Fibroblast of skin of right biceps (primary cell): ENCODE measurements around the gene CNRIP1.
"Not testable (repeated sequence)": the region's sequence is repeated elsewhere in the genome, so short reads cannot be mapped to it uniquely, and the experiment has no call there.

Experiments
- DNase-seq: peaks from one replicate; pipeline ENCODE4 v3.0.0-alpha.2; 2013

CNRIP1 gene, protein sequence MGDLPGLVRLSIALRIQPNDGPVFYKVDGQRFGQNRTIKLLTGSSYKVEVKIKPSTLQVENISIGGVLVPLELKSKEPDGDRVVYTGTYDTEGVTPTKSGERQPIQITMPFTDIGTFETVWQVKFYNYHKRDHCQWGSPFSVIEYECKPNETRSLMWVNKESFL

GRCh38 chr2:68319398-68320117, at the start of gene CNRIP1:
TSS of gene CNRIP1 (minus strand) at chr2:68319949. CDS start at chr2:68319400, 549 bp downstream.
- peak; percentile 85 for DNase-seq

GRCh38 chr2:68369337-68369734, 49.6 kb upstream of the CNRIP1 start:
- DNase-seq, result no peak

DNA sequence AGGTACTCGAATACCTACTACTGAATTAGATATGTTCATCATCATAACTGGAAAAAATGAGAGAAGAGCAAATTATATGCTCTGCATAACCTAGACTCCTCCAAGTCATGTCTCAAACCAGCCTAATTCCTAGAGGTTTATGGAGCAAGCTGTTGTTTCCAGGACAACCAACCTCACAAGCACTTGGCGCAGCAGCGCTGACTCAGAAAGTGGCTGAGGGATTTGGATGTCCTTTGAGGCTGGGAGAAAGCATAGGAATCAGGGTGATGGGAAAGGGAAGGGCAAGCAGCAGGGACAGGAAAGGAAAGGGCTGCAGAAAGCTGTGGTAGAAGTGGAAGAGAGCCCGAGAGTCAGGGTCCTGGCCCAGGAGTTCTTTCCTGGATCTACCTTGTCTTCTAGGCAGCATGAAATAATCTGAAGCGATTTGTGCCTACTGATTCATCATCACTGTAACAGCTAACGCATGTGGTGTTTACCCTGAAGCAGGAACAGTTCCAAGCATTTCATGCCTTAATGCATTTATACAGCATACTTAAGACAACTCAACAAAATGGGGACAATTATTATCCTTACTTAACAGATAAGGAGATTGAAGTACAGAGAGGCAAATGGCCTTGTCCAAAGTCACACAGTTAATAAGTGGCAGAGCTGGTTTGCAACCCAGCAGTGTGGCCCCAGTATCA, 49.0 kb upstream of the CNRIP1 start:
- peak; percentile 58 for DNase-seq

- no peak for DNase-seq
These were observed 48.4 kb upstream of the CNRIP1 start for GRCh38 chr2:68367953-68368653.

GRCh38 chr2:68366083-68366560, 46.4 kb upstream of the CNRIP1 start:
- DNase-seq, result no peak

DNA sequence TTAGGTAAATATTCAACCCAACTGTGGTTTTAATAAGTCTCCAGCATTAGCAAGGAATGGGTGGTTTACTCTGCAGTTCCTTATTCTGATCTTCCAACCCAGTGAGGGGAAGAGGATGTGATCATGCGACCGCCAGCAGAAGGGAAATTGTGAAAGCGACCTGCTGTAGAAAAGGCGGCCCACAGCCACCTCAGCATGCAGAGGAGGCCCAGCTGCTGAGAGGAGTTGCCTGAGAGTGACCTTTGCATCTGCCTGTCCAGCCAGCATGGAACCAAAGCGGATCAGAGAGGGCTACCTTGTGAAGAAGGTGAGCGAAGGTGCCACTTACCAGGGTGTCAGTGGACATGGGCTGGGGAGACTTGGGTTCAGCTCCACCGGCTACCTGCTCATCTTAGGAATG, 45.3 kb upstream of the CNRIP1 start, which contains the start of gene PLEK:
PLEK (plus strand) TSS at position 196 of the 400 bp plus-strand sequence; CDS start at position 266, 70 bp downstream.
- DNase-seq, result no peak

DNA sequence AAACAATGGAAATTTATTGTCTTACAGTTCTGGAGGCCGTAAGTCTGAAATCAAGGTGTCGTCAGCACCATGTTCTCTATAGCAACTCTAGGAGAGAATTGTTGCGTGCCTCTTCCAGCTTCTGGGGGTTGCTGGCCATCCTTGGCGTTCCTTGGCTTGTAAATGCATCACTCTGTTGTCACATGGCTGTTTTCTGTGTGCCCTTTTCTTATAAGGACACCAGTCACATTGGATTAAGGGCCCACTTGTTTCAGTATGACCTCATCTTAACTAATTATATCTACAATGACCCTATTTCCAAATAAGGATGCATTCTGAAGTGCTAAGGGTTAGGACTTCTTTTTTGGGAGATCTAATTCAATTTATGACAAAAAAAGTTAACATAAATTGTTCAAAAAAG, 44.0 kb upstream of the CNRIP1 start:
- no peak for DNase-seq

DNA sequence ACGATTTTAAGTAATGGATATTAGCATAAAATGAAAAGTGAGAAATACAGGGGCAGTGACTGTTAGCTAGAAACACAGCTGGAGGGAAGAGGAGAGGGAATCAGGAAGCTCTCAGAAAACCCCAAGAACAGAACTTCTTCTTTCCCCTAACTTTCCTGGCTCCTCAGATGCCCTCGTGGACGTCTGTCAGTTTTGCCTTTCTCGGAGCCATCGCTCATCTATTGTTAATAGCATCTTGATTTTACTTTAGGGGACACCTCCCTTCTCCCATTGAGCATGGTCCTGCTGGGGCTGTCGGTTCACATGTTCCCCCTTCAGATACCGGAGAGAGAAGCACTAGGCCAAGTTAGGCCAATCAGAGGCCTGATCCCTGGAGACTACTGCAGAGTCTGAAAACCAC, 43.0 kb upstream of the CNRIP1 start:
- DNase-seq, result no peak

GRCh38 chr2:68362069-68362468, 42.3 kb upstream of the CNRIP1 start:
- peak; percentile 52 for DNase-seq

DNA sequence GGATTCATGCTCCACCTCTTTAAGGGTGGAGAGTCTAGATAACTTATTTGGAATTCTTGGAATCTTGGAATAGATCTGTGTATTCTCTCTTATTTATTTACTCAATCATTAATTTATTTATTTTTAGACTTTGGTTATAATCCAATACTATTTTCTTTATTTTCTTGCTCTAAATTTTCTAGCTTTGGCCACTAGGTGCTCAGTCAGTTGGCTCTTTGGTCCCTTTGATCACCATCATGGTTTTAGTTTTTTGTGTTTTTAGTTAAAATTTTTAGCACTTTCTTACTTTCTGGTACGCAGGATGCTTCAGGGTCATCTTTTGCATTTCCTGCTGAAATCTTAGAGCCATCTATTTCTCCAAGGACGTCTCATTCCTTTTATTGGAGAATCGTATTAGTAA, 40.1 kb upstream of the CNRIP1 start:
- DNase-seq, result no peak

DNA sequence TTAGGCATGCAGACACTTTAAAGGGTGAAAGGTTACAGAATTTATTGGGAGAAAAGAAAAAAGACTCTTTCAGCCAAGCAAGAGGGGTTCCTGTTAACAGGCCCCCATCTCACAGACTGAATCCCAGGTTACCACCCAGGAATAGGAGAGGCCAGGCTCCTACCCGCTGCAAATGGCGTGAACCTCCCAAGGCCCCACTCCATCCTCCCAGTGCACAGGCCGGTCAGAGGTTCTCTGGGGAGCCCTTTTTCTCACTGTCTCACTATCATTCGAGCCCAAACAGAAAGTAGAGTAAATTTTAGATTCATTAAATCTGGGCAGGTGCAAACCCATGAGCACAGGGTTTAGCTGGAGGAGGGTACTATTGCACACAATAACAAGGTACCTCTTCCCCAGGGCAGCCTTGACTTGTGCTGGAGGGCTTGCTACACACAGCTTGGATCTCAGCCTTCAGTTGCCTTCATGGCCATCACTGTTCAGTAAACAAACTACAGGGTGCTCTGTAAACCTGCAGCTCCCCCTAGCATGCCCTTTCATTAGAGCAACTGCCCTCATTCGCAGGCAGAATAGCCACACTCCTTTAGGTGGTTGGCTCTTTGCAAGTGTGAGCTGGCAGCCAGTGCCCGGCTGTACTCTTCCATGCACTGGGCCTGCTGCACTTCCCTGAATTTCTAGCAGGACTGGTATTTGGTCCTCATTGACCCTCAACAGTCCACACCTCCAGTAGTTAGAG, 38.0 kb upstream of the CNRIP1 start:
- DNase-seq, result peak; percentile 28

GRCh38 chr2:68356599-68357239, 37.0 kb upstream of the CNRIP1 start:
- no peak for DNase-seq

DNA sequence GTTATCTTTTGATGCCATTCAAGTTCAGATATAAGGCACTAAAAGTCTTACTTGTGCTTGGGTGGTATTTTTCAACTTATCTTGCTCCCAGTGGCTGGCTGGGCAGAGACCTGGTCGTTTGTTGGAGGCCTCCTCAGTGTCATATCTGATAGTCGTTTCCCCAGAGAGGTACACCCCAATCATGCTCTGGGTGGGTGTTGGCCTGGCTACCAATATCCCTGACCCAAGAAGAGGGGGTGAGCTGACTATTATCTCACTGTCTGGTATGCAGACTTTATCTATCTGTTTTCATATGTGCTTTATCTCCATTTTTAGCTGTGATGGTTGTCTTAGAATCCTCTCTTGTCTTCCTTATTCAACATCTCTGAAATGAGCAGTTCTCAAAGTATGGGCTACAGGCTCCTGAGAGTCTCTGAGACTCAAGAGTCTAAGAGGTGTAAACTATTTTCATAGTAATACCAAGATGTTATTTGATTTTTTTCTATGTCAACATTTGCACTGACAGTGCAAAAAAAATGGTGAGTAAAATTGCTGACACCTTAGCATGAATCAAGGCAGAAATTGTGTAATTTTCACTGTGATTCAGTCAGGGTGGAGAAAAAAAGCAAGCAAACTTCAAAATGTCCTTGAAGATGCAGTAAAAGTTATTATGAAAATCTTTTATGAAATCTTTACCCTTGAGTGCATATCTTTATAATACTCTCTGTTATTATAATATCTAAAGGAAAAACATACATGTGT, 33.1 kb upstream of the CNRIP1 start:
- peak; percentile 7 for DNase-seq

GRCh38 chr2:68351997-68352396, 32.2 kb upstream of the CNRIP1 start:
- no peak for DNase-seq

- DNase-seq, result not testable (repeated sequence)
These were observed 29.3 kb upstream of the CNRIP1 start for GRCh38 chr2:68349091-68349490.

DNA sequence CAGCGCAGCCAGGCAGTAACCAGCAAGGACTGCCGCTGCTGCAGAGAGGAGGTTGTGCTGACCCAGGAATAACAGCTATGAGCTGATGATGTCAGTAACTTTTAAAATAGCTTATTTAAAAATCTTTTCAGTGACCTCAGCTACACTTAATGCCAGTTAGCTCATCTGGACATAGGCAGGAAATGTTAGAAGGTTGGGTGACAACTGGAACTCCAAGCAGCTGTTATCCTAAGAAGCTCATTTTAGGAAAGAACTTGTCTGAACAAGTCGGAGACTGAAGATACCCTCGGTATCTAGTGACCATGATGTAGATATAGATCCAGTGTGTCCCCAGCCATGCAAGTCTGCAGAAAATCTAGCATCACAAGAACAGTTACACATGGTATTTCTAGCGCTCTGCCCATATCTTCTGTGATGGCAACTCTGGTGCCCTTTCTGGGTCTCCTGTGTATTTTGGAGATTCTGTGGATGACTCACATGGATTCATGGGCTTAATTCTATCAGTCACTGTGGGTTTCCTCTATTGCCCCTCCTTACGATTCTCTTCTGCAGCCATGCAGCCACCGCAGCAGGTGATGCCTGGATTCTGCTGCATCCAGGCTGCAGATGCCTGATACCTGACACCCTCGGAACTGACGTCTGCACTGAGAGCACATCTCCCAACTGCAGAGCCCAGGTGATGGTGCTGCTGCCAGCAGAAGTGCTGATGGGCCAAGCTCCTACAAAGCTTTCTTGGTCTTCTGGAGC, 25.6 kb upstream of the CNRIP1 start:
- DNase-seq, result no peak

GRCh38 chr2:68344031-68344430, 24.3 kb upstream of the CNRIP1 start:
- DNase-seq, result no peak

DNA sequence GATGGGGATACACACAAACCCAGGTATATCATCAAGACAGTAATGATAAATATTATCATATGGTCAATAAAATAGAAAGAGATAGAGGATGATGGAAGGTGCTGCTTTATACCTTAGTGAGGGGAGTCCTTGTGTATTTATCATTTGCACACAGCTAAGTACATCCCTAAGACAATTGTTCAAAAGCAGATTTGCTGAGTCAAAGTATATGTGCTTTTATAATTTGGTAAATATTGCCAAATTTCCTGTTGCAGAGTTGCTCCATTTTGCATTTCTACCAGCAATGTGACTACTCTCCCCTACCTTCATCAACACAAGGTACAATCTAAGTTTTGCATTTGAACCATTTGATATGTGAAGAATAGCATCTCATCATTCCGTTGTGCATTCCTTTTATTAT, 22.7 kb upstream of the CNRIP1 start:
- no peak for DNase-seq

DNA sequence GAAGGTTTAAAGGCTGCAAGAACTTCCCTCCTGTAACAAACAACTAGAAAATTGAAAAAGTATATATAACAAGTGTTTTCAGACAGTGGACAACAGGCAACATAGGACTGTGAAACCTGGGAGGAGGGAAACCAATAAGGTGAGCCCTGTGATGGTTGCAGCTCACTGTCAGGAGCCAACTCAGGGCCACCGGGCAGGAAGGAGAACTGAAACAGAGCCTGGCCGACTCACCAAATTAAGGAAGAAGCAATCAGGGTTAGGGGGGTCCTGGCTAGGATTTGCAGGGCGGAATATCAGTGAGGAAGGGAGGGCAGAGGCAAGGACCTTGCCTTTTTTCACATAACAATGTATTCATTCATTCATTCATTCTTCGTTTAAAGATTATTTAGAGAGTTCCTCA, 21.8 kb upstream of the CNRIP1 start:
- no peak for DNase-seq

GRCh38 chr2:68341062-68341329, 21.2 kb upstream of the CNRIP1 start:
- no peak for DNase-seq
